SU-DHL-6 (cell line): ENCODE measurements around the gene TAS2R38.

Experiments used
- CTCF ChIP-seq: fragments of 200-600 bp; sonication (generic); IDR thresholded peaks from one replicate; pipeline ENCODE4 v1.5.1; 2017; ENCODE audit warnings: antibody characterized with exemption, mild to moderate bottlenecking, low read length, moderate library complexity; ENCODE audit not compliant: insufficient read depth, poor library complexity, severe bottlenecking
- EZH2phosphoT487 ChIP-seq: fragments of 200-600 bp; sonication (generic), shearing (Covaris generic); conservative IDR thresholded peaks from 2 replicates; pipeline ENCODE4 v1.6.1; 2018; ENCODE audit warnings: mild to moderate bottlenecking, antibody characterized with exemption, low read length, moderate library complexity, mixed read lengths

- TF ChIP-seq CTCF = no peak
- TF ChIP-seq EZH2phosphoT487 = no peak
These were observed 43.4 kb downstream of the TAS2R38 start for GRCh38 chr7:141930211-141930610.
